CD4-positive, alpha-beta memory T cell (primary cell): ENCODE data around the gene PLXNA4. TPM values are rescaled to one million over a fixed set of nuclear protein-coding genes. Genes with fewer than 3 reads are reported as not detected.
A peak's percentile ranks its signal among the peaks of the same experiment; 100 is the strongest.

Experiments used
- CTCF ChIA-PET: fragments of 350-600 bp; sonication (Branson Sonifier 250); formaldehyde crosslinking; loops from one replicate; lab custom pipeline; 2021; ENCODE audit warnings: inconsistent platforms; ENCODE audit not compliant: partially characterized antibody; lab: Charles Lee
- POLR2A ChIA-PET: fragments of 350-600 bp; sonication (Branson Sonifier 250); formaldehyde crosslinking; loops from one replicate; lab custom pipeline; 2021; ENCODE audit not compliant: partially characterized antibody; lab: Charles Lee
- DNase-seq, 5 donors: peaks; one replicate each; pipeline versions ENCODE4 v3.0.0 to v3.0.0-alpha.2; 2020 to 2022; ENCODE audit warnings: mixed read lengths in 1 of 5
- H3K27ac ChIP-seq: one replicate; pipeline ENCODE4 v1.7.0; 2013; ENCODE audit warnings: low read depth, low read length
- H3K27me3 ChIP-seq: 2 replicates; pipeline ENCODE4 v1.7.0; 2013; ENCODE audit warnings: mild to moderate bottlenecking, low read length, moderate library complexity; ENCODE audit not compliant: insufficient read depth
- H3K36me3 ChIP-seq: 2 replicates; pipeline ENCODE4 v1.7.0; 2013; ENCODE audit warnings: mild to moderate bottlenecking, low read length, moderate library complexity; ENCODE audit not compliant: insufficient read depth
- H3K4me1 ChIP-seq: 2 replicates; pipeline ENCODE4 v1.7.0; 2013; ENCODE audit warnings: mild to moderate bottlenecking, low read length, moderate library complexity; ENCODE audit not compliant: insufficient read depth
- H3K4me3 ChIP-seq, 2 donors: one replicate each; pipeline ENCODE4 v1.7.0; 2013; ENCODE audit warnings: low read length in 2 of 2, mild to moderate bottlenecking in 1 of 2
- H3K9me3 ChIP-seq, 2 donors: one replicate each; pipeline ENCODE4 v1.7.0; 2013; ENCODE audit warnings: low read length in 2 of 2, control low read depth in 1 of 2; ENCODE audit not compliant: control insufficient read depth in 1 of 2
- H3K27ac Mint-ChIP-seq, 7 donors: one replicate each; pipeline ENCODE4 v1.8.0; 2020 to 2021; ENCODE audit warnings: mixed read lengths in 7 of 7, mild to moderate bottlenecking in 6 of 7, inconsistent platforms in 3 of 7, moderate library complexity in 3 of 7
- H3K27me3 Mint-ChIP-seq, 2 donors: one replicate each; pipeline ENCODE4 v1.8.0; 2020 to 2021; ENCODE audit warnings: mixed read lengths in 2 of 2
- H3K36me3 Mint-ChIP-seq, 2 donors: one replicate each; pipeline ENCODE4 v1.8.0; 2020 to 2021; ENCODE audit warnings: mixed read lengths in 2 of 2, inconsistent platforms in 1 of 2, mild to moderate bottlenecking in 1 of 2
- H3K4me1 Mint-ChIP-seq, 4 donors: one replicate each; pipeline ENCODE4 v1.8.0; 2020 to 2021; ENCODE audit warnings: mixed read lengths in 4 of 4, mild to moderate bottlenecking in 1 of 4
- H3K4me3 Mint-ChIP-seq, 8 donors: one replicate each; pipeline ENCODE4 v1.8.0; 2020 to 2021; ENCODE audit warnings: mixed read lengths in 8 of 8, mild to moderate bottlenecking in 7 of 8, moderate library complexity in 6 of 8, inconsistent platforms in 3 of 8
- H3K9me3 Mint-ChIP-seq, 8 donors: one replicate each; pipeline ENCODE4 v1.8.0; 2020 to 2021; ENCODE audit warnings: mixed read lengths in 8 of 8, mild to moderate bottlenecking in 5 of 8, inconsistent platforms in 3 of 8, moderate library complexity in 1 of 8
- intact Hi-C: fragments of 100-400 bp; cut with micrococcal nuclease; formaldehyde crosslinking; loops from one replicate; pipeline ENCODE4 v1.15.1; 2023
- polyA plus RNA-seq, 2 donors: library from polyadenylated mRNA; unstranded; fragments of 300-500 nt; fragmentation: Illumina TruSeq; gene quantifications; one replicate each; pipeline ENCODE4 v1.2.3, GENCODE V29; 2021
- total RNA-seq, 2 experiments: library from RNA; stranded (reverse); gene quantifications; one replicate each; pipeline ENCODE4 v1.2.3, GENCODE V29; 2021

PLXNA4 gene
- total and polyA plus RNA-seq, 4 experiments from 2014 or later, result 0.06 to 0.94 (median 0.58) TPM

DNA sequence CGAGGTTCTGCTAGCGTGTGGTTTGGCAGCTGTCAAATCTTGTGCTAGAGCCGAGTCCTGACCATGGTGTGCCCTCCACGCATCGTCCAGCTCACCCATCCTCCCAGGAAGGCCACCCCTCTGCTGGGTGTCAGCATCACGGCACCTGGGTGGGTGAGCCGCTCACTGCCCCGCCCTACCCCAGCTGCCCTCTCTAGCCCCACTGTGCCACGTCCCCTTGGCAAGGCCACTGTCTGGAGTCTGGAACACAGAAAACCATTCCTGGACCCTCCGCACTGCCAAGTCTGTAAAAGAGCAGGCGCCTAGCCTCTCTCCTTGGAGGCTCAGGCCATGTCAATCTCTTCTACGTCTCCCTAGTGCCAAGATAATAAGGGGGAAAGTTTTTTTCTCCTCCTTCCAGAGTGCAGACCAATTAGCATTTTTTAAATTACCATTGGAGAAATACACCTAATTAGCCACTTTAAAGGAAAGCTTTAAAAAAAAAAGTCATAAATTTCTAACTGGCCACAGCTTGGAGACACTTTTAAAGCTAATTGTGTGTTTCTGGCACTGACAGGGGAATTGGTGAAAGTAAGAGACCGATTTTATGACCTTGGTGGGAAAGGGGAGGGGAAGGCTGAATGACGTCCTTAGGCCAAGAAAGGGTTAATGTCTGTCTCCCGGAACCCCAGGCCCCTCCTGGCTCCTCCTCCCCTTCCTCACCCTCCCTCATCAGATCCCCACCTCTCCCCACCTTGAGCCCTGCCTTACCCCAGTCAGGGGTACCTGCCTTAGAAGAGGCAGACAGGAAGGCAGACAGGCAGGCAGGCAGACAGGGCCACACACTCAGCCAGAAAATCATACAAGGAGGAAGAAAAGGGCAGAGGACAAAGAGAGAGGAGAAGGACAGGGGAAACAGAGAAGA is 151.2 kb downstream of the PLXNA4 start:
- ChIA-PET POLR2A (no interaction called here), CTCF (no interaction called here)
- Histone ChIP-seq H3K4me3 (no peak overlapping the region), H3K4me1 (peaks cover 11% of the 10 kb centered on the region), H3K36me3 (no peaks in the 10 kb centered on the region), H3K27me3 (no peaks in the 10 kb centered on the region), H3K27ac (no peak overlapping the region), H3K9me3 (no peaks in the 10 kb centered on the region)
- H3K27ac Mint-ChIP-seq, result peak overlapping the region in 2 of 7 donors; percentile 19 to 33
- DNase-seq, result no peak
- intact Hi-C loops, result no loop called here
- H3K9me3 Mint-ChIP-seq, result peaks cover 0 to 8% (median 5%) of the 10 kb centered on the region in 8 donors
- peaks cover 4 to 32% (median 17%) of the 10 kb centered on the region in 4 donors for H3K4me1 Mint-ChIP-seq
- no peak overlapping the region for H3K4me3 Mint-ChIP-seq
- H3K27me3 Mint-ChIP-seq, result no peaks in the 10 kb centered on the region
- H3K36me3 Mint-ChIP-seq, result peaks cover 0 to 5% of the 10 kb centered on the region in 2 donors

GRCh38 chr7:132424277-132424676 is 152.0 kb downstream of the PLXNA4 start:
- Histone ChIP-seq H3K4me1 (peaks cover 5% of the 10 kb centered on the region), H3K36me3 (no peaks in the 10 kb centered on the region), H3K27ac (no peak overlapping the region), H3K27me3 (no peaks in the 10 kb centered on the region), H3K4me3 (no peak overlapping the region), H3K9me3 (no peaks in the 10 kb centered on the region)
- intact Hi-C loops, result no loop called here
- ChIA-PET POLR2A (no interaction called here), CTCF (no interaction called here)
- Mint-ChIP-seq H3K36me3 (peaks cover 0 to 5% of the 10 kb centered on the region in 2 donors), H3K4me1 (peaks cover 2 to 24% (median 13%) of the 10 kb centered on the region in 4 donors), H3K9me3 (peaks cover 0 to 8% (median 6%) of the 10 kb centered on the region in 8 donors), H3K27me3 (no peaks in the 10 kb centered on the region), H3K27ac (peak overlapping the region in 1 of 7 donors; percentile 76), H3K4me3 (no peak overlapping the region)
- DNase-seq, result no peak

DNA sequence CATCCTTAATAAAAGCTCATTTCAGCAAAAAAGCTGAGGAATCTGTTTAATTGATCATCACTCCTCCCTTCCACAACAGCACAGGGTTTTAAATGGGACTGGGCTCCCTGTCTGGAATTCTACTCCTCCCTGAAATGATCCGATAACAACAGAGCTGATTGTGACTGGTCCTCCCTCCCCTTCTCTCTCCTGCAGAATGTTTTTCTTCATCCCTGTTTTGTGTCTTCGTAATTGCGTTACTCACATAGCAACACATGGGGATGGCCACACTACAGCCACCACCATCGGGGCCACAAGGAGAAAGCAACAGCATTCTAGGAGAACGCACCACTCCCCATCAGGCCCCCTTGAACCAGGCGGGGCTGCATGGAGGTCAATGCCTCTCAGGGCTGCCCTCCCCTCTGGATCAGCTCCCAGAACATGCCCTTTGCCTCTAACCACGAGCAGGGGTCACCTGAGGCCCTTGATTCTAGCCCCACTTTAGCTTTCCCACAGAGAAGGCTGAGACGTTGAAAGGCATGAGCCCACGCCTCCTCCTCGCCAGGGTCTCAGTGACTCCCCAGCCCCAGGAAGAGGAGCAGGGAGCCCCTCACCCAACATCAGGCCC is 152.6 kb downstream of the PLXNA4 start:
- Histone ChIP-seq H3K36me3 (no peaks in the 10 kb centered on the region), H3K4me1 (peaks cover 5% of the 10 kb centered on the region), H3K27me3 (no peaks in the 10 kb centered on the region), H3K9me3 (no peaks in the 10 kb centered on the region), H3K4me3 (no peak overlapping the region), H3K27ac (no peak overlapping the region)
- intact Hi-C loops, result no loop called here
- CTCF ChIA-PET, result no interaction called here
- Mint-ChIP-seq H3K9me3 (peaks cover 2 to 8% (median 6%) of the 10 kb centered on the region in 8 donors), H3K36me3 (peaks cover 0 to 5% of the 10 kb centered on the region in 2 donors), H3K4me1 (peaks cover 2 to 20% (median 10%) of the 10 kb centered on the region in 4 donors), H3K27me3 (no peaks in the 10 kb centered on the region), H3K27ac (no peak overlapping the region), H3K4me3 (peak overlapping the region in 1 of 8 donors; percentile 27)
- no peak for DNase-seq
- POLR2A ChIA-PET, result interaction anchor here (0.8 kb wide), 1 partner anchor 15 kb away, joined by 3 read pairs; no protein-coding TSS in a partner anchor

GRCh38 chr7:132422502-132423111 is 153.7 kb downstream of the PLXNA4 start:
- DNase-seq, result no peak
- Histone ChIP-seq H3K4me3 (no peak overlapping the region), H3K9me3 (no peaks in the 10 kb centered on the region), H3K27me3 (no peaks in the 10 kb centered on the region), H3K27ac (no peak overlapping the region), H3K36me3 (no peaks in the 10 kb centered on the region), H3K4me1 (peaks cover 5% of the 10 kb centered on the region)
- H3K27me3 Mint-ChIP-seq, result no peaks in the 10 kb centered on the region
- intact Hi-C loops, result no loop called here
- peaks cover 0 to 5% of the 10 kb centered on the region in 2 donors for H3K36me3 Mint-ChIP-seq
- ChIA-PET CTCF (no interaction called here), POLR2A (interaction anchor here (1.5 kb wide), 1 partner anchor 9 kb away, joined by 4 read pairs; no protein-coding TSS in a partner anchor)
- H3K4me1 Mint-ChIP-seq, result peaks cover 2 to 17% (median 9%) of the 10 kb centered on the region in 4 donors
- no peak overlapping the region for H3K4me3 Mint-ChIP-seq
- H3K9me3 Mint-ChIP-seq, result peaks cover 2 to 8% (median 6%) of the 10 kb centered on the region in 8 donors
- H3K27ac Mint-ChIP-seq, result no peak overlapping the region

- Mint-ChIP-seq H3K27me3 (no peaks in the 10 kb centered on the region), H3K27ac (no peak overlapping the region), H3K36me3 (peaks cover 0 to 5% of the 10 kb centered on the region in 2 donors), H3K9me3 (peaks cover 2 to 8% (median 6%) of the 10 kb centered on the region in 8 donors), H3K4me3 (no peak overlapping the region), H3K4me1 (peaks cover 2 to 3% (median 3%) of the 10 kb centered on the region in 4 donors)
- intact Hi-C loops, result no loop called here
- Histone ChIP-seq H3K9me3 (no peaks in the 10 kb centered on the region), H3K4me1 (no peaks in the 10 kb centered on the region), H3K27me3 (no peaks in the 10 kb centered on the region), H3K4me3 (no peak overlapping the region), H3K27ac (no peak overlapping the region), H3K36me3 (no peaks in the 10 kb centered on the region)
- DNase-seq, result no peak
- ChIA-PET CTCF (no interaction called here), POLR2A (no interaction called here)
Observed at GRCh38 chr7:132420527-132420926, 155.7 kb downstream of the PLXNA4 start.

DNA sequence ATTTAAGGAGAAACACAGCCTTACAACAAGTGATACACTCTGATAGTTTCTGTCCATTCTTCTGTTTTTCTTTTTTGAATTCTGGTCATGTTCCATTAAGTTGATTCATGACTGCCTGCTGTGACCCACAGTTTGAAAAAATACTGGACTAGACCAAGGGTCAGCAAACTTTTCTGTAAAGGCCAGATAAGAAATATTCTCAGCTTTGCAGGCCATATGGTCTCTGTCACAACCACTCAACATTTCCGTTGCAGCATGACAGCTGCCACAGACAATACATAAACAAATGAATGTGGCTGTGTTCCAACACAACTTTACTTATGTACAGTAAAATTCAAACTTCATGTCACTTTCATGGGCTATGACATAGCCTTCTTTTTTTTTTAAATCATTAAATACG is 156.7 kb downstream of the PLXNA4 start:
- H3K36me3 Mint-ChIP-seq, result peaks cover 0 to 5% of the 10 kb centered on the region in 2 donors
- Histone ChIP-seq H3K4me3 (no peak overlapping the region), H3K4me1 (no peaks in the 10 kb centered on the region), H3K36me3 (no peaks in the 10 kb centered on the region), H3K27me3 (no peaks in the 10 kb centered on the region), H3K27ac (no peak overlapping the region), H3K9me3 (no peaks in the 10 kb centered on the region)
- peaks cover 2 to 8% (median 6%) of the 10 kb centered on the region in 8 donors for H3K9me3 Mint-ChIP-seq
- intact Hi-C loops, result no loop called here
- H3K27me3 Mint-ChIP-seq, result no peaks in the 10 kb centered on the region
- POLR2A ChIA-PET, result no interaction called here
- H3K4me3 Mint-ChIP-seq, result no peak overlapping the region
- CTCF ChIA-PET, result interaction anchor here (1.4 kb wide), 1 partner anchor 11 kb away, joined by 4 read pairs; no protein-coding TSS in a partner anchor
- peaks cover 0 to 3% (median 0%) of the 10 kb centered on the region in 4 donors for H3K4me1 Mint-ChIP-seq
- H3K27ac Mint-ChIP-seq, result no peak overlapping the region
- DNase-seq, result no peak
